ENCODE data around the gene PTPRC. TPM values are rescaled to one million over a fixed set of nuclear protein-coding genes. Genes with fewer than 3 reads are reported as not detected.

PTPRC gene
- total RNA-seq, 1 experiment from 2014 or later, result not detected

GRCh38 chr1:198642983-198643382, 4.1 kb downstream of the PTPRC start:
- ChIA-PET CTCF (no interaction called here), POLR2A (ENCODE audit: low non-redundant PET) (no interaction called here)
- Histone ChIP-seq H3K27ac (ENCODE audit: low read depth, low read length, poor library complexity, severe bottlenecking) (no peak overlapping the region), H3K4me3 (ENCODE audit: low read depth, low read length, poor library complexity, severe bottlenecking) (no peak overlapping the region), H3K36me3 (ENCODE audit: insufficient read depth, low read length, poor library complexity, severe bottlenecking) (no peaks in the 10 kb centered on the region), H3K27me3 (replicated peaks; ENCODE audit: insufficient read depth, low read depth, low read length, poor library complexity) (no peaks in the 10 kb centered on the region), H3K4me1 (ENCODE audit: insufficient read depth, low read length, poor library complexity, severe bottlenecking) (peaks cover 5% of the 10 kb centered on the region), H3K9me3 (ENCODE audit: low read depth, low read length, poor library complexity, severe bottlenecking) (no peaks in the 10 kb centered on the region)
- no peak for TF ChIP-seq EZH2 (IDR thresholded peaks at IDR 0.05; ENCODE audit: borderline replicate concordance, low read depth, low read length, poor library complexity, severe bottlenecking)
- TF ChIP-seq CTCF (conservative IDR thresholded peaks at IDR 0.05; ENCODE audit: low read depth, low read length), result no peak
- no peak for DNase-seq (ENCODE audit: low spot score)
- no TSS peak for BruUV-seq (replicated peaks)
- intact Hi-C loops (cut with micrococcal nuclease; ENCODE audit: unreplicated experiment), result no loop called here

- no peaks in the 10 kb centered on the region for H3K27me3 ChIP-seq (replicated peaks; ENCODE audit: insufficient read depth, low read depth, low read length, poor library complexity)
- DNase-seq (ENCODE audit: low spot score), result no peak
- no TSS peak for BruUV-seq (replicated peaks)
- no peaks in the 10 kb centered on the region for H3K36me3 ChIP-seq (ENCODE audit: insufficient read depth, low read length, poor library complexity, severe bottlenecking)
- H3K4me3 ChIP-seq (ENCODE audit: low read depth, low read length, poor library complexity, severe bottlenecking), result no peak overlapping the region
- H3K27ac ChIP-seq (ENCODE audit: low read depth, low read length, poor library complexity, severe bottlenecking), result no peak overlapping the region
- TF ChIP-seq CTCF (conservative IDR thresholded peaks at IDR 0.05; ENCODE audit: low read depth, low read length), result no peak
- no peak for TF ChIP-seq EZH2 (IDR thresholded peaks at IDR 0.05; ENCODE audit: borderline replicate concordance, low read depth, low read length, poor library complexity, severe bottlenecking)
- peaks cover 5% of the 10 kb centered on the region for H3K4me1 ChIP-seq (ENCODE audit: insufficient read depth, low read length, poor library complexity, severe bottlenecking)
- ChIA-PET CTCF (no interaction called here), POLR2A (ENCODE audit: low non-redundant PET) (no interaction called here)
- intact Hi-C loops (cut with micrococcal nuclease; ENCODE audit: unreplicated experiment), result no loop called here
- H3K9me3 ChIP-seq (ENCODE audit: low read depth, low read length, poor library complexity, severe bottlenecking), result no peaks in the 10 kb centered on the region
Observed at GRCh38 chr1:198643808-198644207, 5.0 kb downstream of the PTPRC start.

GRCh38 chr1:198647055-198647454, 8.2 kb downstream of the PTPRC start:
- Histone ChIP-seq H3K36me3 (ENCODE audit: insufficient read depth, low read length, poor library complexity, severe bottlenecking) (no peaks in the 10 kb centered on the region), H3K9me3 (ENCODE audit: low read depth, low read length, poor library complexity, severe bottlenecking) (no peaks in the 10 kb centered on the region), H3K4me1 (ENCODE audit: insufficient read depth, low read length, poor library complexity, severe bottlenecking) (peaks cover 6% of the 10 kb centered on the region), H3K4me3 (ENCODE audit: low read depth, low read length, poor library complexity, severe bottlenecking) (no peak overlapping the region), H3K27ac (ENCODE audit: low read depth, low read length, poor library complexity, severe bottlenecking) (no peak overlapping the region), H3K27me3 (replicated peaks; ENCODE audit: insufficient read depth, low read depth, low read length, poor library complexity) (no peaks in the 10 kb centered on the region)
- BruUV-seq (replicated peaks), result no TSS peak
- intact Hi-C loops (cut with micrococcal nuclease; ENCODE audit: unreplicated experiment), result no loop called here
- DNase-seq (ENCODE audit: low spot score), result no peak
- TF ChIP-seq EZH2 (IDR thresholded peaks at IDR 0.05; ENCODE audit: borderline replicate concordance, low read depth, low read length, poor library complexity, severe bottlenecking), result no peak
- TF ChIP-seq CTCF (conservative IDR thresholded peaks at IDR 0.05; ENCODE audit: low read depth, low read length), result no peak
- POLR2A ChIA-PET (ENCODE audit: low non-redundant PET), result no interaction called here
- CTCF ChIA-PET, result no interaction called here

All from A673 (cell line).